GM12872 (cell line): Measurements from ENCODE around the gene PDHA2.

Experiments used
- TF ChIP-seq, protein P1 (sequence below): IDR thresholded peaks from 3 replicates; pipeline ENCODE4 v1.5.1; 2011; ENCODE audit warnings: low read depth, mild to moderate bottlenecking, low read length, moderate library complexity; ENCODE audit not compliant: insufficient read depth

PDHA2 gene

DNA sequence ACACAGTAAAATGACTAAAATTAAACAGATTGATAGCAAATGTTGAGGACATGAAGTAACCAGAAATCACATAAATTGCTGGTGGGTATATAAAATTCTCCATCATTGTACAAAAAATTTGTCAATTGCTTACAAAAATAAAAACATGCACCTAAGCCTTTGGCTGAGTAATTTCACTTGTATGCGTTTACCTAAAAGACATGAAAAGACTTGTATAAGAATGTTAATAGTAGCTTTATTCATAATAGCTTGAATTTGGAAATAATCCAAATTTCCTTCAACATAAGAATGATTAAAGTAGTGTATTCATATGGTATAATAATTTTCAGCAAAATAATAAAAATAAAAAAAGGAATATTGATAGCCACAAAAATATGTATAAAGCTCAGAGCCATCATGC is 37.7 kb downstream of the PDHA2 start:
- TF ChIP-seq, protein P1, sequence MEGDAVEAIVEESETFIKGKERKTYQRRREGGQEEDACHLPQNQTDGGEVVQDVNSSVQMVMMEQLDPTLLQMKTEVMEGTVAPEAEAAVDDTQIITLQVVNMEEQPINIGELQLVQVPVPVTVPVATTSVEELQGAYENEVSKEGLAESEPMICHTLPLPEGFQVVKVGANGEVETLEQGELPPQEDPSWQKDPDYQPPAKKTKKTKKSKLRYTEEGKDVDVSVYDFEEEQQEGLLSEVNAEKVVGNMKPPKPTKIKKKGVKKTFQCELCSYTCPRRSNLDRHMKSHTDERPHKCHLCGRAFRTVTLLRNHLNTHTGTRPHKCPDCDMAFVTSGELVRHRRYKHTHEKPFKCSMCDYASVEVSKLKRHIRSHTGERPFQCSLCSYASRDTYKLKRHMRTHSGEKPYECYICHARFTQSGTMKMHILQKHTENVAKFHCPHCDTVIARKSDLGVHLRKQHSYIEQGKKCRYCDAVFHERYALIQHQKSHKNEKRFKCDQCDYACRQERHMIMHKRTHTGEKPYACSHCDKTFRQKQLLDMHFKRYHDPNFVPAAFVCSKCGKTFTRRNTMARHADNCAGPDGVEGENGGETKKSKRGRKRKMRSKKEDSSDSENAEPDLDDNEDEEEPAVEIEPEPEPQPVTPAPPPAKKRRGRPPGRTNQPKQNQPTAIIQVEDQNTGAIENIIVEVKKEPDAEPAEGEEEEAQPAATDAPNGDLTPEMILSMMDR: no peak

DNA sequence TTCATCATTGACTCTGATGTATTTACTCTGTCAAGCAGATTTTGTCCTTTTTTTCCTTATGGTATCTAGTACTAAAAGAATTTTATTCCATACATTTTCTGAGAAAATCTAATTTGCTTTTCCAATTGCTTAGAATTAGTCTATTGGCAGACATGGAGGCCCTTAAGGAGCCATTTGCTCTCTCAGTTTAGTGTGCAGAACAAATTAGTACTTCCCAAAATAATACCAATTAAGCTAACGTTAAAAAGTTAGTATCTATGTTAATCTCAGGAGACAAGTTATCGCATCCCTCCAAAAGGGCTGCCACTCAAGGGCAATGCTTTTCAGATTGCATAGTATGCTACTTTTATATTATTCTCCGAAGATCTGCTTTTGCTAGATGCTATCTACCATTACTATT is 47.7 kb downstream of the PDHA2 start:
- TF ChIP-seq, protein P1: no peak

DNA sequence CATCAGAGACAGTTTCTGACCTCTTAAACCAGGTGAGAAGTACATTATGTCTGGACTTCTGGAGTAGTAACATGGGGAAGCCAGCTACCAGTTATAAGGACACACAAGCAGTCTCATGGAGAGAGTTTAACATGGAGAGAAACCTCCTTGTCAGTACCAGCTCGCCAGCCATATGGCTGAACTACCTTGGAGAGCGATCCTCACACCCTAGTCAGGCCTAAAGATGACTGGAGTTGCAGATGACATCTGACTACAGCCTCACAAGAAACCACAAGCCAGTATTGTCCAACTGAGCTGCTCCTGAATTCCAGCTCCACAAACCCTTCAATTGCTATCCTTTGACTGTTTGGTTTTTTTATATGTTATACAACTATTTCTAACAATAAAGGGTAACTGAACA is 49.8 kb downstream of the PDHA2 start:
- TF ChIP-seq, protein P1: no peak
